Natural killer cell treated with Interleukin-12 subunit alpha and Interleukin-12 subunit beta and Interleukin-15 and Interleukin-18, amount 100 ng/mL, for 72 hours (primary cell): ENCODE measurements around the gene TPD52L2. TPM values are rescaled to one million over a fixed set of nuclear protein-coding genes. Genes with fewer than 3 reads are reported as not detected.
A peak's percentile ranks its signal among the peaks of the same experiment; 100 is the strongest.

Experiments used
- ATAC-seq, 2 donors: fragments of 150-1000 bp; cut with Tn5 transposase in 1 of 2; sonication (Bioruptor Pico), chemical (Tn5 transposase) in 1 of 2; 2 replicates each; pipeline ENCODE4 v1.10.0; 2021
- DNase-seq: peaks from one replicate; pipeline ENCODE4 v3.0.0; 2022; ENCODE audit warnings: low spot score
- H3K27ac Mint-ChIP-seq, 2 donors: 1 replicate in 1 of 2; 2 replicates in 1 of 2; pipeline ENCODE4 v1.8.0; 2022; ENCODE audit warnings: mixed read lengths in 2 of 2, mild to moderate bottlenecking in 1 of 2, moderate library complexity in 1 of 2
- H3K27me3 Mint-ChIP-seq, 2 donors: 1 replicate in 1 of 2; 2 replicates in 1 of 2; pipeline ENCODE4 v1.8.0; 2022; ENCODE audit warnings: mixed read lengths in 2 of 2
- H3K36me3 Mint-ChIP-seq: one replicate; pipeline ENCODE4 v1.8.0; 2022; ENCODE audit warnings: mixed read lengths
- H3K4me1 Mint-ChIP-seq, 2 donors: 1 replicate in 1 of 2; 2 replicates in 1 of 2; pipeline ENCODE4 v1.8.0; 2022; ENCODE audit warnings: low read depth in 2 of 2, mixed read lengths in 2 of 2, mild to moderate bottlenecking in 1 of 2
- H3K4me3 Mint-ChIP-seq: one replicate; pipeline ENCODE4 v1.8.0; 2022; ENCODE audit warnings: mixed read lengths
- H3K9me3 Mint-ChIP-seq: 2 replicates; pipeline ENCODE4 v1.8.0; 2022; ENCODE audit warnings: mixed read lengths
- total RNA-seq, 2 donors: library from RNA; stranded (reverse); gene quantifications; one replicate each; pipeline ENCODE4 v1.2.3, GENCODE V29; 2022

TPD52L2 gene
- total RNA-seq, 2 donors from 2014 or later, result 48.8 to 60.0 TPM

- Mint-ChIP-seq H3K36me3 (peaks cover 6% of the 10 kb centered on the region), H3K27me3 (peaks cover 21 to 26% of the 10 kb centered on the region in 2 donors), H3K4me1 (peaks cover 7 to 10% of the 10 kb centered on the region in 2 donors), H3K27ac (peak overlapping the region; percentile 12 to 68), H3K4me3 (peak overlapping the region; percentile 93), H3K9me3 (no peaks in the 10 kb centered on the region)
- ATAC-seq (peak in 1 of 2 donors; percentile 49), DNase-seq (no peak)
Observed at GRCh38 chr20:63829945-63830835, 34.9 kb upstream of the TPD52L2 start.

DNA sequence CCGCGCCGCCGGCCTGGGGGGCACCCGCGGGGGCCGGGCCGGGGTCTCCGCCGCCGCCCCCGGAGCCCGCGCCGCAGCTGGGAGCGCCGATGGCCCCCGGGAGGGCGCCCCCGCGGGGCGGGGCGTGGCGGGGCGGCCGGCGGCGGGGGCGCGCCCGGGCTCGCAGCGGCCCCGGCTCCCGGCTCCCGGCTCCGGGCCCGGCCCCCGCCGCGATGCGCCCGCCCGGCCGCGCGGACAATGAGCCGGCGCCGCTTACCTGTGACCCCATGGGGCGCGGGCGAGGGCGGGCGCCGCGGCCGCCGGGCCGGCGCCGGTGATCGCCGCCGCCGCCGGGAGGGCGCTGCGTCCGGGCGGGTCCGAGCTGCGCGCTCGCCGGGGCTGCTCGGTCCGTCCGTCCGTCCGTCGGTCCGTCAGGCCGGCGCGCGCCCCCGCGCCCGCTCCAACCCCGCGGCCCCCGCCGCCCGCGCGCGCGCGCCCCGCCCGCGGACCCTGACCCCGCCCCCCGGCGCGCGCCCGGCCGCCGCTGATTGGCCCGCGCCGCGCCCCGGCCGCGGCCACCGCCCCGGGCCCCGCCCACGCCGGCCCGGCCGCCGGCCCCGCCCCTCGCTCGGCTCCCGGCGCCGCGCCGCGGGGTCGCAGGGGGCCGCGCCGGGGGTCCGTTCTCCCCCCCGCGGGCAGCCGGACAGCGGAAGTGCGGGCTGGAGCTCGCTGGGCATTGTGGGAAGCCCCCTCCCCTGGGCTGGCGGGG is 34.1 kb upstream of the TPD52L2 start, which contains the start of gene ZBTB46:
Gene ZBTB46, minus strand, starts transcription at position 424 of the 748 bp plus-strand sequence. CDS start 40,507 bp downstream, outside the sequence.
- H3K4me3 Mint-ChIP-seq, result peak within 1 kb of the TSS; percentile 93
- ATAC-seq (peak; percentile 86 to 91), DNase-seq (peak; percentile 76)
- H3K9me3 Mint-ChIP-seq, result no peaks in the 10 kb centered on the region
- peak within 1 kb of the TSS; percentile 12 to 68 for H3K27ac Mint-ChIP-seq
- peaks cover 6% of the 10 kb centered on the region for H3K36me3 Mint-ChIP-seq
- peaks cover 15 to 20% of the 10 kb centered on the region in 2 donors for H3K27me3 Mint-ChIP-seq
- H3K4me1 Mint-ChIP-seq, result peaks cover 7 to 10% of the 10 kb centered on the region in 2 donors

- DNase-seq (no peak), ATAC-seq (peak; percentile 4 to 8)
- Mint-ChIP-seq H3K9me3 (no peaks in the 10 kb centered on the region), H3K4me1 (peaks cover 7 to 10% of the 10 kb centered on the region in 2 donors), H3K27me3 (peaks cover 13 to 16% of the 10 kb centered on the region in 2 donors), H3K27ac (no peak overlapping the region), H3K36me3 (peaks cover 6% of the 10 kb centered on the region), H3K4me3 (no peak overlapping the region)
Observed at GRCh38 chr20:63831646-63831992, 33.5 kb upstream of the TPD52L2 start.

DNA sequence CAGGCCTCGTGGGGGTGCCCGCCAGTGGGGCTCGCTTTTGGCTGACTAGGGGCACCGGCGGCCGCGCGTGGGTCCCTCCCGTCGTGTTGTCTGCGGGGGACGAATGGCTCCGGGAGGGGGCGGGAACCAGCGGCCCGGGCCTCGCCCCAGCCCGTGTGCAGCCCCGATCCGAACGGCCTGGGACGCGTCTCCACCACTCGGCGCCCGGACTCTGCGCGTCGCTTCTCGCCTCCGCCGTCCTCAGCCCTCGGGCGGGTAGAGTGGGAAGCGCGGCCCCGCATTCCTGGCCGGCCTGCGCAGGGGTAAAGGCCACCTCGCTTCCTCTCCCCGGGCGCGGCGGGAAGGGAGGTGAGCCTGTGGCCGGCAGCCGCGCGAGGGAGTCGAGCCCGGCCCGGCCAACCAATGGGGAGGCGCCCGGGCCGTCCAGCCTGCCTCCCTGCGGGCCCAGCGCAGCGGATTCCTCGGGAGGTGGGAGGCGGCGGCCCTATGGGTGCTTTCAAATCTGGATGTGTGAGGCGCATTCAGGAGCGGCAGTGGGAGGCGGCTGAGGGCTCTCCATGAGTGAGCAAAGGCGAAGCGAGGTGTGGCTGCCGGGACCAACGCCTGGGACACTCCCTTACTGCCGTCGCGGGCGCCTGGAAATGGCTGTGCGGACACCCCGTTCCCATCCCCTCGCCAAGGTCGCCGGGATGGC is 32.9 kb upstream of the TPD52L2 start:
- H3K36me3 Mint-ChIP-seq, result peaks cover 6% of the 10 kb centered on the region
- H3K9me3 Mint-ChIP-seq, result no peaks in the 10 kb centered on the region
- no peak for DNase-seq
- peak overlapping the region; percentile 15 for H3K4me3 Mint-ChIP-seq
- no peak for ATAC-seq
- no peak overlapping the region for H3K27ac Mint-ChIP-seq
- H3K4me1 Mint-ChIP-seq, result peaks cover 7 to 10% of the 10 kb centered on the region in 2 donors
- H3K27me3 Mint-ChIP-seq, result peaks cover 13 to 16% of the 10 kb centered on the region in 2 donors

GRCh38 chr20:63833776-63834490 is 31.1 kb upstream of the TPD52L2 start:
- peaks cover 7 to 10% of the 10 kb centered on the region in 2 donors for H3K4me1 Mint-ChIP-seq
- peaks cover 8 to 14% of the 10 kb centered on the region in 2 donors for H3K27me3 Mint-ChIP-seq
- ATAC-seq (no peak), DNase-seq (no peak)
- H3K27ac Mint-ChIP-seq, result no peak overlapping the region
- H3K4me3 Mint-ChIP-seq, result no peak overlapping the region
- peaks cover 6% of the 10 kb centered on the region for H3K36me3 Mint-ChIP-seq
- no peaks in the 10 kb centered on the region for H3K9me3 Mint-ChIP-seq

DNA sequence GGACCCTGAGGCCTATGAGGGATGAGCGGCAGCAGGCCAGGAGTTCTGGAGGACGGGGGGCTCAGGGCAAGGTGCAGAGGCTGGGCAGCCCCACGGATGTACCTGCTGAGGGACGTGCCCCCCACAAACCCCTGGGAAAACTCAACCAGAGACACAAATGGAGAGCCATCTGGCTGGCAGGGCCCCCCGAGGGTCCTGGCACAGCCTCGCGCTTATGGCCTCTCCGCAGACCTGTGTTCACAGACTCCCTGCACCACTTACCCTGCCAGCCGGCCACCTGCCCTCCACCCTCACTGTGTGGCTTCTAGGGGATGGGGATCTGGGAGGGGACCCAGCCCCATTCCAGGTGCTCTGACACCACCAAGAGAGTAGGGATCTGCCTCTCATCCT is 30.6 kb upstream of the TPD52L2 start:
- Mint-ChIP-seq H3K36me3 (peaks cover 6% of the 10 kb centered on the region), H3K9me3 (no peaks in the 10 kb centered on the region), H3K27me3 (peaks cover 7 to 9% of the 10 kb centered on the region in 2 donors), H3K4me3 (no peak overlapping the region), H3K27ac (no peak overlapping the region), H3K4me1 (peaks cover 7 to 8% of the 10 kb centered on the region in 2 donors)
- ATAC-seq, result no peak
- DNase-seq, result no peak

DNA sequence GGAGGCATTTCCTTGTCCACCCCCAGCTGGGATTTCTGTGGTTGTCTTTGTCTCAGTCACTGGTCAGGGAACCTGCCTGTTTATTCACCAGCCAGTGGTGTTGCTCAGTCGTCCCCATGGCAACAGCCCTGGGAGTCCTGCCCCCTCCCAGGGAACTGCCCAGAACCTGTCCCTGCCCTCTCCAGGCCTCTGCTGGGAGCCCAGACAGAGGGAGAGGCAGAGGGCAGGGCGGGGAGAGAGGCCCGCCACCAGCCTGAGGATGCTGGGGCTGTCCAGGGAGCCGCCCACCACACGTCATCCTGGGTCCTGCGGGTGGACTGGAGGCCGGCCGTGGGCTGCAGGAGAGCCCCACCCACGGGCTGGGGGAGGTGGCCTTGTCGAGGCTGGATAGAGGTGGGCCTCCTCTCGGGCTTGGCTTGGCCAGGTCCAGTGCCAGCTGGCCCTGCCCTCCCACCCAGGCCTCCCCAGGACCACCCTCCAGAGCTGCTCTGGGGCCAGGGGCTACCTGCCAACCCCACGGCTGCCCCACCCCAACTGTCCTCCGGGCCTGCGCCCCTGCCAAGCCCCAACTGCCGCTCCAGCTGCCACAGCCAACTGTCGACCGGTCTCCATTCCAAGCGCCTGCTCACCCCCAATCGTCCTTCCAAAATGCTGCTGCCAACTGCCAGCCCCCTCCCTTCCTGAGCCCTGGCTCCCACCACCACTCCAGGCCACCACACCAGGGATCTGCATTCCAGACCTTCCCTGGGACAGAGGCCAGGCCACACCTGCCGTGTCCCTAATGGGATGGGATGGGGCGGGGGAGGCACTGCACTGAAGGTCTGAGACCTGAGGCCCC is 29.8 kb upstream of the TPD52L2 start:
- Mint-ChIP-seq H3K27ac (no peak overlapping the region), H3K4me1 (peaks cover 0 to under 1% of the 10 kb centered on the region in 2 donors), H3K4me3 (no peak overlapping the region), H3K27me3 (peaks cover 0 to 1% of the 10 kb centered on the region in 2 donors), H3K9me3 (no peaks in the 10 kb centered on the region), H3K36me3 (no peaks in the 10 kb centered on the region)
- DNase-seq, result no peak
- no peak for ATAC-seq

DNA sequence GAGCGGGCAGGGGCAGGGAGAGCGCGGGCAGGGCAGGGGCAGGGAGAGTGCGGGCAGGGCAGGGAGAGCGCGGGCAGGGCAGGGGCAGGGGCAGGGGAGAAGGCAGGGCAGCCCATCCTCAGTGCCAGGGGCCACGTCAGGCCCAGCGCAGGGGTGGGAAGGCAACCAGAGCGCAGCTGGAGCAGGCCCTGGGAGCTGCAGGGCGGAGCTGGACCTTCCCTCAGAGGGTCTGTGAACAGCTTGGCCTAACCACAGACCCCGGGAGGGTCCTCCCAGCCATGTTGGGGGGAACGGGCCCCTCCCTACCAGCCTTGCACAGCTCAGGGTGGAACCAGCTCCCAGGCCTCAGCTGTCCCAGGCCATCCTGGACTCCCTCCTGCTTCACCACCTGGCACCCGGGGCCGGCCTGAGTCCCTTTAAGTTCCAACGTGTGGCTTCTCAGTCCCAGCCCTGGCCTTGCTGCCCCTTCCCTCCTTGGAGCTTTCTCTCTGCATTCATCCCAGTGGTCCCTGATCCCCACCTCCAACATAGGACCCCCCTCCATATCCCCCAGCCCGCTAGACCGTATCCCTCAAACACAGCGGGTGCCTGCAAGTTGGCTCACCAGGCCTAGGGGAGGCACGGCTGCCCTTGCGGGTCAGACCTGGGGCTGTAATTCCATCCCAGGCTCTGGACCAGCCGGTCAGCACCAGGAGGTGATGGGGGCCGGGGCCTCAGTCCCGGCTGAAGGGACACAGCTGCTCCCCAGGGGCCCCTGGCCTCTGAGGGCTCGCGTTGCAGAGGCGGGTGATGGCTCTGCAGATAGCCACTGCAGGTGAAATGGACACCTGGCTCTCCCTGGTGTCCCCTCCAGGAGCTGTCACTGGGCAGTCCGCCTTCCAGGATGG is 28.4 kb upstream of the TPD52L2 start:
- no peaks in the 10 kb centered on the region for H3K36me3 Mint-ChIP-seq

GRCh38 chr20:63837479-63837878 is 27.6 kb upstream of the TPD52L2 start:
- Mint-ChIP-seq H3K27me3 (peaks cover 6 to 8% of the 10 kb centered on the region in 2 donors), H3K4me3 (no peak overlapping the region), H3K4me1 (no peaks in the 10 kb centered on the region), H3K27ac (peak overlapping the region in 1 of 2 donors; percentile 40), H3K36me3 (no peaks in the 10 kb centered on the region), H3K9me3 (no peaks in the 10 kb centered on the region)
- ATAC-seq, result no peak
- no peak for DNase-seq

More for the DNA sequence above, 28.4 kb upstream of the TPD52L2 start:
- H3K4me1 Mint-ChIP-seq, result no peaks in the 10 kb centered on the region
- no peak for DNase-seq
- no peak overlapping the region for H3K4me3 Mint-ChIP-seq
- peak in 1 of 2 donors; percentile 15 for ATAC-seq
- H3K9me3 Mint-ChIP-seq, result no peaks in the 10 kb centered on the region
- peaks cover under 1 to 2% of the 10 kb centered on the region in 2 donors for H3K27me3 Mint-ChIP-seq
- H3K27ac Mint-ChIP-seq, result no peak overlapping the region

- H3K4me1 Mint-ChIP-seq, result no peaks in the 10 kb centered on the region
- H3K27ac Mint-ChIP-seq, result no peak overlapping the region
- ATAC-seq (no peak), DNase-seq (no peak)
- peaks cover 8 to 12% of the 10 kb centered on the region in 2 donors for H3K27me3 Mint-ChIP-seq
- H3K4me3 Mint-ChIP-seq, result no peak overlapping the region
- H3K36me3 Mint-ChIP-seq, result no peaks in the 10 kb centered on the region
- H3K9me3 Mint-ChIP-seq, result no peaks in the 10 kb centered on the region
Observed at GRCh38 chr20:63839620-63840019, 25.4 kb upstream of the TPD52L2 start.

DNA sequence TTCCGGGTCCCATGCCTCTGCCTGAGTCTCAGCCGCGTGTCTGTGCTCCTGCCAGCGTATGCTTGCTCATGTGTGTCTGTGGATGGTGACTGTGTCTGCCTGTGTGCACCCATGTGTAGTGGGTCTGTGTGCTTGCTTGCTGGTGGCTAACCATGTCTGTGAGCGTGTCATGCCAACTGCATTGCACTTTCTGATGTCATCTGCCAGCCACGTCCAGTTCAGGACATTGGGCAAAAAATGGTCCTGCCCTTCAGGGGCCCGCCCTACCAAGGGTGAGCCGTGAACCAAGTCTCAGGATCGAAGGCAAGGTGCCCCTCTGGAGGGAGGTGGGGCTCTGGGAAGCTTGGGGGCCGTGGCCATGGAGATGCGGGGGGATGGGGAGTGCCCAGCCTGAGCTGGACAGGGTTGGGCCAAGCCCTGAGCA is 24.7 kb upstream of the TPD52L2 start:
- H3K36me3 Mint-ChIP-seq, result no peaks in the 10 kb centered on the region
- no peaks in the 10 kb centered on the region for H3K4me1 Mint-ChIP-seq
- ATAC-seq, result no peak

More for the DNA sequence above, 24.7 kb upstream of the TPD52L2 start:
- Mint-ChIP-seq H3K27me3 (peaks cover 8 to 12% of the 10 kb centered on the region in 2 donors), H3K4me3 (no peak overlapping the region), H3K27ac (no peak overlapping the region), H3K9me3 (no peaks in the 10 kb centered on the region)
- no peak for DNase-seq
